ENCODE results near the gene FAM193B.
"Not testable (repeated sequence)": the region's sequence is repeated elsewhere in the genome, so short reads cannot be mapped to it uniquely, and the experiment has no call there.

The FAM193B gene

DNA sequence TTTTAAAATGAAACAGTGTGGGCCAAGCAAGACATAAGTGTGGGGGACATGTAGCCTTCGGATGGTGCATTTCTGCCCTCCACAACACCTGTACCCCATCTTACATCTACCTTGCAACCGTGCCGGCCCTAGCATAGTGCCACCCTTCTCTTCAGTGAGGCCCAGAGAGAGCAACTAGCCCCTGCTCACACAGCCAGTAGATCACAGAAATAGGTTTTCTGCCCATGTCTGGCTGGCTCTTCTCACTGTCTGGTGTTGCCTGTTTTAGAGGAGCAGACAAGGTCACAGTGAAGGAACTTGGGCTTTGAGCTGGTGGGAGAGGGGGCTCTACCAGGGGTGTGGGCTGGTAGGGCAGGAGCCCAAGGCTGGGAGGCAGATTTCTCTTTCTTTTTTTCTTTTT is 68.1 kb downstream of the FAM193B start:
- POLR2A ChIA-PET = interaction anchor here (0.7 kb wide), 1 partner anchor 8 kb away, joined by 6 read pairs; no protein-coding TSS in a partner anchor
- DNase-seq (ENCODE audit: extremely low spot score) = no peak
- TF ChIP-seq, protein P1, sequence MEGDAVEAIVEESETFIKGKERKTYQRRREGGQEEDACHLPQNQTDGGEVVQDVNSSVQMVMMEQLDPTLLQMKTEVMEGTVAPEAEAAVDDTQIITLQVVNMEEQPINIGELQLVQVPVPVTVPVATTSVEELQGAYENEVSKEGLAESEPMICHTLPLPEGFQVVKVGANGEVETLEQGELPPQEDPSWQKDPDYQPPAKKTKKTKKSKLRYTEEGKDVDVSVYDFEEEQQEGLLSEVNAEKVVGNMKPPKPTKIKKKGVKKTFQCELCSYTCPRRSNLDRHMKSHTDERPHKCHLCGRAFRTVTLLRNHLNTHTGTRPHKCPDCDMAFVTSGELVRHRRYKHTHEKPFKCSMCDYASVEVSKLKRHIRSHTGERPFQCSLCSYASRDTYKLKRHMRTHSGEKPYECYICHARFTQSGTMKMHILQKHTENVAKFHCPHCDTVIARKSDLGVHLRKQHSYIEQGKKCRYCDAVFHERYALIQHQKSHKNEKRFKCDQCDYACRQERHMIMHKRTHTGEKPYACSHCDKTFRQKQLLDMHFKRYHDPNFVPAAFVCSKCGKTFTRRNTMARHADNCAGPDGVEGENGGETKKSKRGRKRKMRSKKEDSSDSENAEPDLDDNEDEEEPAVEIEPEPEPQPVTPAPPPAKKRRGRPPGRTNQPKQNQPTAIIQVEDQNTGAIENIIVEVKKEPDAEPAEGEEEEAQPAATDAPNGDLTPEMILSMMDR (IDR thresholded peaks at IDR 0.05; ENCODE audit: control extremely low read depth, extremely low read depth, low read depth, missing control alignments) = no peak
- CTCF ChIA-PET = interaction anchor here (1.4 to 1.5 kb wide), 4 partner anchors 9 to 97 kb away, joined by 3 to 4 read pairs (median 4); no protein-coding TSS in a partner anchor

DNA sequence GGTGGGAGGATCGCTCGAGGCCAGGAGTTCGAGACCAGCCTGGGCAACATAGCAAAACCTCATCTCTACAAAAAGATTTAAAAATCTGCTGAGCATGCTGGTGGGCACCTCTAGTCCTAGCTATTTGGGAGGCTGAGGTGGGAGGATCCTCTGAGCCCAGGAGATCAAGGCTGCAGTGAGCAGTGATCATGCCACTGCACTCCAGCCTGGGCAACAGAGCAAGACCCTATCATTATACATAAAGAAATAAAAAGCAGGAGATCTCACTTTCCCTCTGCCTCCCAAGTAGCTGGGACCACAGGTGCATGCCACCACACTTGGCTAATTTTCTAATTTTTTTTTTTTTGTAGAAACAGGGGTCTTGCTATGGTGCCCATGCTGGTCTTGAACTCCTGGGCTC is 68.6 kb downstream of the FAM193B start:
- POLR2A ChIA-PET; DNase-seq (ENCODE audit: extremely low spot score): not testable (repeated sequence)
- CTCF ChIA-PET = interaction anchor here (1.0 to 1.5 kb wide), 4 partner anchors 16 to 96 kb away, joined by 3 to 4 read pairs (median 4); no protein-coding TSS in a partner anchor

DNA sequence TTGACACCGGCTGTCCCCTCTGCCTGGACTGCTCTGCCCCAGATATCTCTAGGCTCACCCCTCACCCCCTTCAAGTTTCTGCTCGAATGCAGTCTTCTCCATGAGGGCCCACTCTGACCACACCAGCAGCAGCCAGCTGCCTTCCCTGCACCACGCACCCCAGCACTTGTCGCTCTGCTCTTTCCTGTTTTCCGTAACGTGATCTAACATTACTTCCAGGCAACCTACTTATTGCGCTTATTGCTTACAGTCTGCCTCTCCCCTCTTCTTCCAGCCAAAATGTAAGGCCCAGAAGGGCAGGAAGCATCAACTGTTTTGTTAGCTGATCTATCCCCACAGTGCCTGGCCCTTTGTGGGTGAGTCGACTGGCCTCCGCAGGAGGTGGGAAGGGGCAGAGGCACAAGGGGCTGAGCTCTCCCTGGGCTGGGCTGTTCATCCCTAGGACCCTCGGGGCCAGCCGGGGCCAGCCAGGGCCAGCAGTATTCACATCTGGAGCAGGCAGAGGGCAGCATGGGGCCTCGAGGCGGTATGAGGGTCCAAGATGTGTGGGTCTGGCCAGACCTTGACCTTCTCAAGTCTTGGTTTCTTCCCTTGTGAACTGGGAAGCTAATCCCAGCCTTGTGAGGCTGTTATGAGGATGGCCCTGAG is 69.3 kb downstream of the FAM193B start:
- ChIA-PET POLR2A (no interaction called here), CTCF (interaction anchor here (1.0 to 1.5 kb wide), 4 partner anchors 16 to 95 kb away, joined by 3 to 4 read pairs (median 4); no protein-coding TSS in a partner anchor)
- TF ChIP-seq, protein P1 (IDR thresholded peaks at IDR 0.05; ENCODE audit: control extremely low read depth, extremely low read depth, low read depth, missing control alignments) = no peak
- no peak for DNase-seq (ENCODE audit: extremely low spot score)

DNA sequence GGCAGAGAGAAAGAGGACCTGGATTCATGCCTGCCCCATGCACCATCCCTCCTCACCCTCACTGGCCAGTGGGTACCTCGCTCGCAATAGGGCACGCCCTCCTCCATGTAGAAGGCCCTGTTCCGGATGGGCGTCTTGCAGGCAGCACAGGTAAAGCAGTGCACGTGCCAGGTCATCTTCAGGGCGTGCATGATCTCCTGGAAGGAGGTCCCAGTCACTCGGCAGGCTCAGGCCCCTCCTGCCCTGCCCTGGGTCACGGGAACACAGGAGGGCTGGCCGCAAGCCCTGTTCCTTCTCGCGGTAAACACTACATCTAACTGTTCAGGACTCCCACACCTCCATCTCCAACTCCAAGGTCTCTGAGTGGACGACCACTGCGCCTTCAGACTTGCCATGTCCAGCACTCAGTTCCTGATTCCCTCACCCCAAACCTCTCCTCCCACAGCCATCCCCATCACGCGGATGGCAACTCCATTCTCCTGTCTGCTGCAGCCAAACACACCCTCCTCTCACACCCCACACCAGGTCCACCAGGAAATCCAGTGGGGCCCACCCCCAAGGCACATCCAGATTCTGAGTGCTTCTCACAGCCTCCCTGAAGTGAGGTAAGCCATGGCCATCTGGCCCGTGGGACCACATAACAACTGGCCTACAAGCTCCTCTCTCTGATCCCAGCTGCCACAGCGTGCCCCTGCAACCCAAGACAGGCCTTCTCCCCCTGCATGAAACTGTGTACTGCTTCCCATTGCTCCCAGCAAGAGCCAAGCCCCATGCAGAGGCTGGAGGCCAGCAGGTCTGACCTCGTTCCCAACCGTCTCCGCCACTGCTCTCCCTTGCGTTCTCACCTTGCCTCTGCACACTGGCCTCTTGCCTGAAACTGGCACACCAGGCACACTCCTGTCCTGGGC is 70.1 kb downstream of the FAM193B start:
- POLR2A ChIA-PET = no interaction called here
- CTCF ChIA-PET = no interaction called here
- DNase-seq (ENCODE audit: extremely low spot score) = no peak
- TF ChIP-seq, protein P1 (IDR thresholded peaks at IDR 0.05; ENCODE audit: control extremely low read depth, extremely low read depth, low read depth, missing control alignments) = no peak

DNA sequence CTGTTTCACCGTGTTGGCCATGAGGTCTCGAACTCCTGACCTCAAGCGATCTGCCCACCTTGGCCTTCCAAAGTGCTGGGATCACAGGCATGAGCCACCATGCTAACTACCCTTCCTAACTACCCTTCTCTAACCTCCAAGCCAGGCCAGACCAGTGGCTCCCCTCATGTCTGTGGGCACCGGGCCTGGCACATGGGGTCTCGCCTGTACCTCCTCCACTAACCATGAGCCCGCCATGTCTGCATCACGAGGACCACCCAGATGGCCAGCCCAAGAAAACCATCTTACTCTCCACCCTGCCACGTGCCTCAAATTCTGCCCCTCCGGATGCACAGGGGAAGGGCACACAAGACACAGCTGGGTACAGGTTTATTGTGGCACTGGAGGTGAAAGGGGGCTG is 71.3 kb downstream of the FAM193B start:
- TF ChIP-seq, protein P1 (IDR thresholded peaks at IDR 0.05; ENCODE audit: control extremely low read depth, extremely low read depth, low read depth, missing control alignments) = no peak
- ChIA-PET CTCF (no interaction called here), POLR2A (interaction anchor here (0.7 kb wide), 1 partner anchor 12 kb away, joined by 5 read pairs; no protein-coding TSS in a partner anchor)
- DNase-seq (ENCODE audit: extremely low spot score) = no peak

DNA sequence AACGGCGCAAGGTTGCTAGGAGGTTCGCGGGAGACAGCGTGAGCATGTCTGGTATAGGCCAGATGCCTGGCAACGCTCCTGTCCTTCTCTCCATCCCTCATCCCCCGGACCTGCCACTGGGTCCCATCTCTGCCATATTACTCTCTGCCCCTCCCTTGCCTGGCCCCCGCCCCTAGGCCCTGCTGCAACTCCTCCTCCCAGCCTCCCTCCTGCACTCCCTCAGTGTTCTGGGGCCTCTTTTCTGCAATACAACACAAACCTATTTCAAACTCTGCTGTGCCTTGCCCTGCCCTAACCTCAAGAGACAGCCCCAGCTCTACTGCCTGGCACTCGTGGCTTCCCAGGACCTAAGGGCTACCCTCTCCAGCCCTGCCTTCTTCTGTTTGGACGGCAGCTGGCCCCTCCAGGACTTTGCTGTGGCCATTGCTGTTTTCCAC is 72.0 kb downstream of the FAM193B start:
- ChIA-PET CTCF (no interaction called here), POLR2A (interaction anchor here (0.7 kb wide), 1 partner anchor 13 kb away, joined by 5 read pairs; no protein-coding TSS in a partner anchor)
- DNase-seq (ENCODE audit: extremely low spot score) = no peak
- TF ChIP-seq, protein P1 (IDR thresholded peaks at IDR 0.05; ENCODE audit: control extremely low read depth, extremely low read depth, low read depth, missing control alignments) = no peak
